ENCODE measurements around the gene FNBP1. TPM values are rescaled to one million over a fixed set of nuclear protein-coding genes. Genes with fewer than 3 reads are reported as not detected.
A peak's percentile ranks its signal among the peaks of the same experiment; 100 is the strongest.
"Not testable (repeated sequence)": the region's sequence is repeated elsewhere in the genome, so short reads cannot be mapped to it uniquely, and the experiment has no call there.

Gene FNBP1
- polyA plus RNA-seq, 2 of the 4 experiments (the other 2 are of a cell fraction): 10.6 to 15.6 TPM

DNA sequence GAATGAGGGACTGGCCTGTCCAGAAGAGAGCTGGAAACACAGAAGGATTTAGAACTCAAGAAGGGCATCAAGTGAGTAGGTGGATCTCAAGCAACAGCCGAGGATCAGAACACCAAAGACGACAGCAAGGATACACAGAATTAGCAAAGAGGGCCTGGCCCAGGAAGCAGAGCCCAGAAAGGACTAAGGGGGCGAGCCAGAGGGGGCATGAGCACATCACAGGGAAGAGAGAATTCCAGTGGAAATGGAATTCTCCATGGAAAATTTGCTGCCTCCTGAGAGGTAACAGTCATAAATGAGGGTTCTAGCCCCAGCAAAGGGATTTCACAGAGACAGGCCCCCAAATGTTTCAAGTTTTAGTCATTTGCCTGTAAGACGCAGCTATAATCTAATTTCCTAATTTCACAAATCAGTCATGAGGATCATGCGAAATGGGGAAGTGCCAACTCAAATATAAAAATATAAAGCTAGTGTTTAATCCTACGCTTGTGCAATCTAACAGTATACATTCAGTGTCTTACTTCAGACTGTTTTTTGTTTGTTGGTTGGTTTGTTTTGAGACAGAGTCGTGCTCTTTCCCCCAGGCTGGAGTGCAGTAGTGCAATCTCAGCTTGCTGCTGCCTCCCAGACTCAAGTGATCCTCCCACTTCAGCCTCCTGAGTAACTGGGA, 46.7 kb downstream of the FNBP1 start (continued):
- TF ChIP-seq, protein P1, sequence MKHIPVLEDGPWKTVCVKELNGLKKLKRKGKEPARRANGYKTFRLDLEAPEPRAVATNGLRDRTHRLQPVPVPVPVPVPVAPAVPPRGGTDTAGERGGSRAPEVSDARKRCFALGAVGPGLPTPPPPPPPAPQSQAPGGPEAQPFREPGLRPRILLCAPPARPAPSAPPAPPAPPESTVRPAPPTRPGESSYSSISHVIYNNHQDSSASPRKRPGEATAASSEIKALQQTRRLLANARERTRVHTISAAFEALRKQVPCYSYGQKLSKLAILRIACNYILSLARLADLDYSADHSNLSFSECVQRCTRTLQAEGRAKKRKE (CRISPR knock-in tag; IDR thresholded peaks at IDR 0.05; ENCODE audit: low read depth): no peak
- TF ChIP-seq RCOR1 (IDR thresholded peaks at IDR 0.05; ENCODE audit: low read depth, low read length) (no peak), RARB (CRISPR knock-in tag; IDR thresholded peaks at IDR 0.05) (no peak)
- TF ChIP-seq, protein P2, sequence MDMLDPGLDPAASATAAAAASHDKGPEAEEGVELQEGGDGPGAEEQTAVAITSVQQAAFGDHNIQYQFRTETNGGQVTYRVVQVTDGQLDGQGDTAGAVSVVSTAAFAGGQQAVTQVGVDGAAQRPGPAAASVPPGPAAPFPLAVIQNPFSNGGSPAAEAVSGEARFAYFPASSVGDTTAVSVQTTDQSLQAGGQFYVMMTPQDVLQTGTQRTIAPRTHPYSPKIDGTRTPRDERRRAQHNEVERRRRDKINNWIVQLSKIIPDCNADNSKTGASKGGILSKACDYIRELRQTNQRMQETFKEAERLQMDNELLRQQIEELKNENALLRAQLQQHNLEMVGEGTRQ (IDR thresholded peaks at IDR 0.05): no peak

DNA sequence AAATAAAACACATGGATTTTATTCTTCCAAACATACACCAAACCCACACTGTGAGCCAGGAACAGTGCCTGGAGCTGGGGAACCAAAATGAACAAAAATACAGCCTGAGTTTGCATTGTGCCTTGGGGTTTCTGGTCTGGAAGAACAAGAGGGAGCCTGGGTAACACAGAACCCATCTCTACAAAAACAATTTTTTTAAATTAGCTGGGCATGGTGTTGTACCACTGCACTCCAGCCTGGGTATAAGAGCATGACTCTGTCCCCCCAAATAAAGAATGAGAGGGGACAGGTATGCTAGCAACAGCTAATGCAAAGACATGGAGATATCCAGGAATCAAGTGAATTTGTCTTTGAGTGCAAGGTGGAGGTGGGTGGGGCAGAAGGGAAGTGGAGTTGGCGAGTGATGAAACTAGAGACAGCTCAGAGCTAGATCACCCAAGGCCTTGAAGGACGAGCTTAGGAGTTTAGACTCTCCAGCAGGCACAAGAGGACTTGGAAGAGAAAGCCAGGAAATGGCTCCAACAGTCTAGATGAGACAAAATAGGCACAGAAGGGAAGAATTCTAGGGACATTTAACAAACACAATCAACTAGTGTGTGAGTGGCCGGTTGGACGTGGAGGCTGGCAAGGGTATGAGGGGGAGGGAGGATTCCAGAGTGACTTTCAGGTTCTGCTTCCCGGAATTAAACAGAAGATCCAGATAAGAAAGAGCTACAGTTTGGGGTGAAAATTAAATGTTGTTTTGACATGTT, 47.4 kb downstream of the FNBP1 start:
- no peak for FAIRE-seq
- 71% methylated on average over 5 of the region's 5 CpGs for WGBS (ENCODE audit: missing lambda C conversion rate)

DNA sequence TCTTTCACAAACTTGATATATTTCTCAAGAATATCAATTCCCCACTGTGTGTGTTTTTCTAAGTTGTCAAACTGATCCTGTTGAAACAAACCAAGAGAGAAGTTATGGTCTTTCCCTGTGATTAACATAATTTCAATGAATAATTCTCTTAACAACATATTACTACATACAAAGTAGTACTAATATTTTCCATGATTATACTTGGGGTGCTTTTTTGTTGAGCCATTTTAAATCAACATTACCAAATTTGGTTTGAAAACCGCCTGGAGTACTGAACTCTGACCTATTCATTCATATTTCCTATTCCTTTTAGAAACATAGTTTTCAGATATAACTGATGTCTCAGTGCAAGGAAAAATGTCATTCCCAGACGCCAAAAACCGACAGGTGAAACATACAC, 48.1 kb downstream of the FNBP1 start:
- ATAC-seq (no peak), FAIRE-seq (no peak), DNase-seq (ENCODE audit: low read depth in 1 of 2, low spot score in 1 of 2) (no peak)
- WGBS (ENCODE audit: missing lambda C conversion rate): 85% methylated on average over 3 of the region's 3 CpGs
- Histone ChIP-seq H3K9me3 (no peaks in the 10 kb centered on the region), H3K27ac (no peak overlapping the region), H3K4me3 (no peak overlapping the region), H3K4me2 (no peak overlapping the region), H3K4me1 (peaks cover 18% of the 10 kb centered on the region)
- POLR2A ChIA-PET: no interaction called here
- CTCF ChIA-PET: no interaction called here
- TF ChIP-seq ZNF302 (CRISPR knock-in tag; IDR thresholded peaks at IDR 0.05): no peak
- TF ChIP-seq, protein P3, sequence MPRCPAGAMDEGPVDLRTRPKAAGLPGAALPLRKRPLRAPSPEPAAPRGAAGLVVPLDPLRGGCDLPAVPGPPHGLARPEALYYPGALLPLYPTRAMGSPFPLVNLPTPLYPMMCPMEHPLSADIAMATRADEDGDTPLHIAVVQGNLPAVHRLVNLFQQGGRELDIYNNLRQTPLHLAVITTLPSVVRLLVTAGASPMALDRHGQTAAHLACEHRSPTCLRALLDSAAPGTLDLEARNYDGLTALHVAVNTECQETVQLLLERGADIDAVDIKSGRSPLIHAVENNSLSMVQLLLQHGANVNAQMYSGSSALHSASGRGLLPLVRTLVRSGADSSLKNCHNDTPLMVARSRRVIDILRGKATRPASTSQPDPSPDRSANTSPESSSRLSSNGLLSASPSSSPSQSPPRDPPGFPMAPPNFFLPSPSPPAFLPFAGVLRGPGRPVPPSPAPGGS (IDR thresholded peaks at IDR 0.05): no peak
- no peak for TF ChIP-seq BHLHE40 (IDR thresholded peaks at IDR 0.05; ENCODE audit: low read depth, low read length)
- TF ChIP-seq ZSCAN20 (CRISPR knock-in tag; IDR thresholded peaks at IDR 0.05): no peak
- TF ChIP-seq EP300 (IDR thresholded peaks at IDR 0.05): no peak
- no peak for TF ChIP-seq RARB (CRISPR knock-in tag; IDR thresholded peaks at IDR 0.05)
- no peak for TF ChIP-seq SREBF2 (IDR thresholded peaks at IDR 0.05)
- no peak for TF ChIP-seq KDM1A (IDR thresholded peaks at IDR 0.05; ENCODE audit: low read depth)
- TF ChIP-seq POLR2AphosphoS2 (conservative IDR thresholded peaks at IDR 0.05; ENCODE audit: low read length): no peak
- TF ChIP-seq, protein P4, sequence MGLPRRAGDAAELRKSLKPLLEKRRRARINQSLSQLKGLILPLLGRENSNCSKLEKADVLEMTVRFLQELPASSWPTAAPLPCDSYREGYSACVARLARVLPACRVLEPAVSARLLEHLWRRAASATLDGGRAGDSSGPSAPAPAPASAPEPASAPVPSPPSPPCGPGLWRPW (IDR thresholded peaks at IDR 0.05): no peak
- TF ChIP-seq ESRRA (IDR thresholded peaks at IDR 0.05; ENCODE audit: borderline replicate concordance, low read length): no peak

More for the DNA sequence above, 47.4 kb downstream of the FNBP1 start:
- no peak overlapping the region for H3K4me3 ChIP-seq
- DNase-seq (ENCODE audit: low read depth in 1 of 2, low spot score in 1 of 2) (no peak), ATAC-seq (peak in 1 of 2 experiments; percentile 43; a peak in 3 of 6 replicates)
- H3K27ac ChIP-seq: no peak overlapping the region
- no peaks in the 10 kb centered on the region for H3K9me3 ChIP-seq
- H3K4me2 ChIP-seq: no peak overlapping the region
- ChIA-PET POLR2A (no interaction called here), CTCF (no interaction called here)
- TF ChIP-seq NFE2L2 (conservative IDR thresholded peaks at IDR 0.05; ENCODE audit: low read length) (no peak), SREBF2 (IDR thresholded peaks at IDR 0.05) (no peak), HDAC2 (IDR thresholded peaks at IDR 0.05) (no peak), SMC3 (IDR thresholded peaks at IDR 0.05) (no peak), NR3C1 (IDR thresholded peaks at IDR 0.05) (no peak), EHF (CRISPR knock-in tag; IDR thresholded peaks at IDR 0.05) (no peak), TP53 (CRISPR knock-in tag; IDR thresholded peaks at IDR 0.05) (no peak), HOXB13 (CRISPR knock-in tag; IDR thresholded peaks at IDR 0.05; ENCODE audit: low read depth) (no peak), POLR2AphosphoS2 (conservative IDR thresholded peaks at IDR 0.05; ENCODE audit: low read length) (no peak), FOXS1 (CRISPR knock-in tag; IDR thresholded peaks at IDR 0.05) (no peak), CBX2 (IDR thresholded peaks at IDR 0.05; ENCODE audit: borderline replicate concordance, low read depth) (no peak)
- TF ChIP-seq, protein P5, sequence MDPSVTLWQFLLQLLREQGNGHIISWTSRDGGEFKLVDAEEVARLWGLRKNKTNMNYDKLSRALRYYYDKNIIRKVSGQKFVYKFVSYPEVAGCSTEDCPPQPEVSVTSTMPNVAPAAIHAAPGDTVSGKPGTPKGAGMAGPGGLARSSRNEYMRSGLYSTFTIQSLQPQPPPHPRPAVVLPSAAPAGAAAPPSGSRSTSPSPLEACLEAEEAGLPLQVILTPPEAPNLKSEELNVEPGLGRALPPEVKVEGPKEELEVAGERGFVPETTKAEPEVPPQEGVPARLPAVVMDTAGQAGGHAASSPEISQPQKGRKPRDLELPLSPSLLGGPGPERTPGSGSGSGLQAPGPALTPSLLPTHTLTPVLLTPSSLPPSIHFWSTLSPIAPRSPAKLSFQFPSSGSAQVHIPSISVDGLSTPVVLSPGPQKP (IDR thresholded peaks at IDR 0.05; ENCODE audit: low read depth, low read length): no peak
- H3K4me1 ChIP-seq: peaks cover 11% of the 10 kb centered on the region

DNA sequence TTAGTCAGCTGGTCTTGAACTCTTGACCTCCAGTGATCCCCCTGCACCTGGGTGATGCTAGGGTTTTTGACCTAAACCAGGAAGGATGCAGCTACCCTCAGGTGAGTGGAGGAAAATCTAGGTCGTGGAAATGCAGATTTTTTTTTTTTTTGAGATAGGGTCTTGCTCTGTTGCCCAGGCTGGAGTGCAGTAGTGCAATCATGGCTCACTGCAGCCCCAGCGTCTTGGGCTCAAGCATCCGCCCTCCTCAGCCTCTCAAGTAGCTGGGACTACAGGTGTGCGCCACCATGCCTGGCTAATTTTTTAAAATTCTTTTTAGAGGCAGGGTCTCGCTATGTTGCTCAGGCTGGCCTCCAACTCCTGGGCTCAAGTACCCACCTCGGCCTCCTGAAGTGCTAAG, 51.9 kb downstream of the FNBP1 start:
- POLR2A ChIA-PET; H3K27ac ChIP-seq; FAIRE-seq; DNase-seq (ENCODE audit: low read depth in 1 of 2, low spot score in 1 of 2); H3K4me2 ChIP-seq; H3K9me3 ChIP-seq; H3K4me3 ChIP-seq; ATAC-seq: not testable (repeated sequence)
- WGBS (ENCODE audit: missing lambda C conversion rate): 96% methylated on average over 6 of the region's 6 CpGs
- CTCF ChIA-PET: interaction anchor here (0.7 to 1.2 kb wide), 5 partner anchors 12 to 337 kb away, joined by 3 to 6 read pairs (median 3); no protein-coding TSS in a partner anchor
- peaks cover 29% of the 10 kb centered on the region for H3K4me1 ChIP-seq
